Psoas muscle (tissue), 8 donors: ENCODE measurements around the gene NCS1. TPM values are rescaled to one million over a fixed set of nuclear protein-coding genes. Genes with fewer than 3 reads are reported as not detected.
A peak's percentile ranks its signal among the peaks of the same experiment; 100 is the strongest.

ENCODE experiments used
- ATAC-seq, 4 donors: fragments of 200-7000 bp; cut with Tn5 transposase; one replicate each; pipeline ENCODE4 v1.9.1; 2020; ENCODE audit warnings: moderate library complexity in 3 of 4, mild to moderate bottlenecking in 2 of 4
- DNase-seq, 2 donors: peaks; one replicate each; pipeline ENCODE4 v3.0.0-alpha.2; 2020
- H3K27ac ChIP-seq: fragments of 200-600 bp; one replicate; pipeline ENCODE4 v1.8.0; 2022
- H3K27me3 ChIP-seq, 3 donors: fragments of 200-600 bp in 1 of 3; one replicate each; pipeline versions ENCODE4 v1.6.1 to v1.8.0; 2013 to 2022; ENCODE audit warnings: low read length in 2 of 3, mild to moderate bottlenecking in 2 of 3, moderate library complexity in 1 of 3; ENCODE audit not compliant: insufficient read depth in 3 of 3
- H3K36me3 ChIP-seq, 2 donors: fragments of 200-600 bp in 1 of 2; one replicate each; pipeline versions ENCODE4 v1.6.1 to v1.8.0; 2013 to 2022; ENCODE audit warnings: low read depth in 1 of 2, mild to moderate bottlenecking in 1 of 2, moderate library complexity in 1 of 2; ENCODE audit not compliant: insufficient read depth in 1 of 2
- H3K4me1 ChIP-seq: fragments of 200-600 bp; one replicate; pipeline ENCODE4 v1.8.0; 2022
- H3K4me3 ChIP-seq: fragments of 200-600 bp; one replicate; pipeline ENCODE4 v1.8.0; 2022; ENCODE audit warnings: mild to moderate bottlenecking
- H3K9me3 ChIP-seq: fragments of 200-600 bp; one replicate; pipeline ENCODE4 v1.8.0; 2022
- CTCF ChIP-seq: fragments of 200-600 bp; IDR thresholded peaks from one replicate; pipeline ENCODE4 v1.8.0; 2022; ENCODE audit warnings: antibody characterized with exemption
- WGBS, 3 donors: extraction: QIAGEN DNeasy Blood & Tissue Kit; methylation state at CpG; one replicate each; pipeline versions ENCODE4 v1.1.6 to v1.1.7; 2013; 5-methylcytosine and 5-hydroxymethylcytosine counted together
- intact Hi-C, 2 donors: fragments of 100-400 bp; cut with DNase I; formaldehyde crosslinking; loops; one replicate each; pipeline versions ENCODE4 v1.11.0 to v1.14.2; 2022
- polyA plus RNA-seq, 3 donors: library from polyadenylated mRNA; stranded (reverse); fragments of 200-250 nt; gene quantifications; one replicate each; pipeline ENCODE4 v1.2.3, GENCODE V29; 2013
- total RNA-seq, 4 donors: library from RNA; stranded (reverse); fragmentation: NEBNext Ultra II Directional in 2 of 4; extraction: Animal tissue kit (Norgen Biotek cat#: 25700) in 2 of 4; gene quantifications; one replicate each; pipeline versions ENCODE4 v1.2.1 to v1.2.4, GENCODE V29; 2021 to 2023
- donor health status: healthy with polysubstance abuse.
- donor health status: DM: no; HTN: no; CAD: no; lungs with moderate emphysema.
- donor health status: Bipolar disorder and iron deficiency.
- donor health status: healthy.
- donor health status: DM: yes; HTN: yes; CAD: no.
- donor health status: DM: no; HTN: no; CAD: no.
- donor health status: DM: no; HTN: no; CAD: no.
- donor health status: DM: yes; HTN: yes; CAD: no.

NCS1 gene
- total and polyA plus RNA-seq, 7 donors, result 2.9 to 7.5 (median 3.8) TPM

- Histone ChIP-seq H3K4me1 (peaks cover 4% of the 10 kb centered on the region), H3K27me3 (peaks cover 0 to 92% (median 21%) of the 10 kb centered on the region in 3 donors), H3K9me3 (no peaks in the 10 kb centered on the region), H3K27ac (no peak overlapping the region), H3K36me3 (no peaks in the 10 kb centered on the region), H3K4me3 (peak overlapping the region; percentile 56)
- WGBS, 3 donors, result 17 to 28% (median 22%) methylated on average over 38 to 41 of the region's 41 CpGs
- peak in 1 of 4 donors; percentile 28 for ATAC-seq
- no peak for DNase-seq
- no peak for TF ChIP-seq CTCF
- intact Hi-C loops, result no loop called here
Measured at GRCh38 chr9:130266236-130267098, 94.3 kb downstream of the NCS1 start.

GRCh38 chr9:130267930-130268329 lies 95.7 kb downstream of the NCS1 start:
- no peaks in the 10 kb centered on the region for H3K36me3 ChIP-seq
- TF ChIP-seq CTCF, result no peak
- no peak overlapping the region for H3K4me3 ChIP-seq
- DNase-seq (peak; percentile 74), ATAC-seq (peak in 2 of 4 donors; percentile 24 to 39)
- peaks cover 4% of the 10 kb centered on the region for H3K4me1 ChIP-seq
- peak overlapping the region; percentile 36 for H3K27ac ChIP-seq
- intact Hi-C loops, result no loop called here
- peaks cover 0 to 95% (median 21%) of the 10 kb centered on the region in 3 donors for H3K27me3 ChIP-seq
- no peaks in the 10 kb centered on the region for H3K9me3 ChIP-seq
- WGBS, 3 donors, result 38 to 71% (median 50%) methylated on average over 5 of the region's 5 CpGs

- Histone ChIP-seq H3K4me3 (peak overlapping the region; percentile 1), H3K27ac (peak overlapping the region; percentile 36), H3K9me3 (no peaks in the 10 kb centered on the region), H3K4me1 (peaks cover 4% of the 10 kb centered on the region), H3K36me3 (no peaks in the 10 kb centered on the region), H3K27me3 (peaks cover 0 to 95% (median 21%) of the 10 kb centered on the region in 3 donors)
- no peak for TF ChIP-seq CTCF
- DNase-seq (no peak), ATAC-seq (peak in 3 of 4 donors; percentile 21 to 43 (median 41))
- intact Hi-C loops, result no loop called here
- 16 to 27% (median 18%) methylated on average over 16 of the region's 16 CpGs for WGBS, 3 donors
Measured at GRCh38 chr9:130268521-130269211, 96.5 kb downstream of the NCS1 start.

GRCh38 chr9:130271473-130271872 lies 99.3 kb downstream of the NCS1 start:
- Histone ChIP-seq H3K27me3 (peaks cover 0 to 94% (median 10%) of the 10 kb centered on the region in 3 donors), H3K4me3 (peak overlapping the region; percentile 11), H3K27ac (peak overlapping the region; percentile 53), H3K4me1 (no peaks in the 10 kb centered on the region), H3K9me3 (no peaks in the 10 kb centered on the region), H3K36me3 (no peaks in the 10 kb centered on the region)
- no peak for DNase-seq
- ATAC-seq, result no peak
- intact Hi-C loops, result no loop called here
- WGBS, 3 donors, result 13 to 27% (median 18%) methylated on average over 6 of the region's 6 CpGs
- no peak for TF ChIP-seq CTCF
